Spleen (tissue), 11 donors: ENCODE results near the gene HIP1. TPM values are rescaled to one million over a fixed set of nuclear protein-coding genes. Genes with fewer than 3 reads are reported as not detected.

Experiments used
- DNase-seq: peaks from one replicate; pipeline ENCODE4 v3.0.0-alpha.2; 2020
- H3K27ac ChIP-seq, 8 donors: fragments of 200-600 bp; sonication (generic) in 7 of 8; 1 replicate in 4 of 8; 2 replicates in 4 of 8; pipeline versions ENCODE4 v1.5.0 to v1.8.0; 2016 to 2021; ENCODE audit warnings: inconsistent platforms in 4 of 8, mild to moderate bottlenecking in 4 of 8, moderate library complexity in 1 of 8
- H3K27me3 ChIP-seq, 7 donors: fragments of 200-600 bp; sonication (generic) in 6 of 7; replicated peaks in 1 of 7; 1 replicate in 4 of 7; 2 replicates in 3 of 7; pipeline versions ENCODE4 v1.5.0 to v1.8.0; 2016 to 2021; ENCODE audit warnings: inconsistent platforms in 3 of 7, mild to moderate bottlenecking in 1 of 7
- H3K36me3 ChIP-seq, 6 donors: fragments of 200-600 bp; sonication (generic) in 5 of 6; 1 replicate in 4 of 6; 2 replicates in 2 of 6; pipeline versions ENCODE4 v1.5.0 to v1.8.0; 2016 to 2021; ENCODE audit warnings: inconsistent platforms in 2 of 6
- H3K4me1 ChIP-seq, 6 donors: fragments of 200-600 bp; sonication (generic) in 5 of 6; 1 replicate in 3 of 6; 2 replicates in 3 of 6; pipeline versions ENCODE4 v1.5.0 to v1.8.0; 2016 to 2021; ENCODE audit warnings: inconsistent platforms in 3 of 6
- H3K4me3 ChIP-seq, 8 donors: fragments of 200-600 bp; sonication (generic) in 7 of 8; 1 replicate in 4 of 8; 2 replicates in 4 of 8; pipeline versions ENCODE4 v1.5.0 to v1.8.0; 2016 to 2021; ENCODE audit warnings: inconsistent platforms in 4 of 8, mild to moderate bottlenecking in 4 of 8, moderate library complexity in 2 of 8
- H3K9me3 ChIP-seq, 8 donors: fragments of 200-600 bp; sonication (generic) in 7 of 8; 1 replicate in 4 of 8; 2 replicates in 4 of 8; pipeline versions ENCODE4 v1.5.0 to v1.8.0; 2016 to 2021; ENCODE audit warnings: inconsistent platforms in 4 of 8
- CTCF ChIP-seq, 11 experiments: fragments of 200-600 bp in 7 of 11; fragments of 450-650 bp in 4 of 11; sonication (generic) in 4 of 11; IDR thresholded peaks in 8 of 11; conservative IDR thresholded peaks in 3 of 11; 1 replicate in 7 of 11; 2 replicates in 4 of 11; pipeline versions ENCODE4 v1.4.0 to v1.8.0; 2016 to 2021; ENCODE audit warnings: antibody characterized with exemption in 11 of 11, inconsistent platforms in 4 of 11, mild to moderate bottlenecking in 1 of 11
- POLR2A ChIP-seq, 3 donors: fragments of 450-650 bp; IDR thresholded peaks; one replicate each; pipeline ENCODE4 v1.5.1; 2017; ENCODE audit warnings: antibody characterized with exemption in 3 of 3, mild to moderate bottlenecking in 1 of 3
- POLR2AphosphoS5 ChIP-seq, 3 donors: sonication (generic); formaldehyde crosslinking; IDR thresholded peaks; one replicate each; pipeline ENCODE4 v1.5.1; 2017; ENCODE audit warnings: antibody characterized with exemption in 3 of 3
- WGBS, 5 donors: extraction: QIAGEN DNeasy Blood & Tissue Kit in 3 of 5; methylation state at CpG; one replicate each; pipeline versions ENCODE4 v1.1.5 to v1.1.7; 2013 to 2018; 5-methylcytosine and 5-hydroxymethylcytosine counted together
- intact Hi-C: fragments of 100-400 bp; cut with DNase I; formaldehyde crosslinking; loops from one replicate; pipeline ENCODE4 v1.15.0; 2023; ENCODE audit warnings: low total_unique reads
- polyA plus RNA-seq, 3 donors: library from polyadenylated mRNA; stranded (reverse); fragments of 200-250 nt; gene quantifications; one replicate each; pipeline ENCODE4 v1.2.1, GENCODE V29; 2013
- total RNA-seq, 7 donors: library from RNA; depleted of rRNA in 3 of 7; stranded (reverse); fragments of >200 nt in 3 of 7; fragmentation: NEBNext Ultra II Directional in 4 of 7; extraction: Animal tissue kit (Norgen Biotek cat#: 25700) in 4 of 7; gene quantifications; one replicate each; pipeline versions ENCODE4 v1.1.0 to v1.2.1, GENCODE V29; 2016 to 2021
- donor health status: healthy with polysubstance abuse.
- donor health status: DM: no; HTN: no; CAD: no; lungs with moderate emphysema.
- donor health status: DM: no; HTN: no; CAD: no.
- donor health status: Bipolar disorder and iron deficiency.
- donor health status: healthy.
- donor health status: DM: no; HTN: no; CAD: no.
- donor health status: DM: yes; HTN: yes; CAD: no.

HIP1 gene
- total and polyA plus RNA-seq, 10 donors = 3.4 to 52.6 (median 35.1) TPM

GRCh38 chr7:75756991-75757676 lies 18.4 kb upstream of the HIP1 start:
- no peaks in the 10 kb centered on the region for H3K36me3 ChIP-seq
- peaks cover 0 to 4% (median 1%) of the 10 kb centered on the region in 6 donors for H3K4me1 ChIP-seq
- intact Hi-C loops = no loop called here
- no peaks in the 10 kb centered on the region for H3K27me3 ChIP-seq
- no peak for DNase-seq
- no peaks in the 10 kb centered on the region for H3K9me3 ChIP-seq
- no peak overlapping the region for H3K4me3 ChIP-seq
- 75 to 86% (median 84%) methylated on average over 6 of the region's 6 CpGs for WGBS, 5 donors
- no peak overlapping the region for H3K27ac ChIP-seq
- TF ChIP-seq POLR2AphosphoS5 (IDR thresholded peaks at IDR 0.05) (no peak), CTCF (IDR thresholded peaks at IDR 0.05 in 8 of 11, conservative IDR thresholded peaks at IDR 0.05 in 3 of 11) (peak in 10 of 11 experiments; percentile 7 to 61 (median 41))

GRCh38 chr7:75756206-75756990 lies 17.7 kb upstream of the HIP1 start:
- intact Hi-C loops = no loop called here
- Histone ChIP-seq H3K9me3 (no peaks in the 10 kb centered on the region), H3K36me3 (no peaks in the 10 kb centered on the region), H3K27me3 (no peaks in the 10 kb centered on the region), H3K27ac (no peak overlapping the region), H3K4me3 (no peak overlapping the region), H3K4me1 (no peaks in the 10 kb centered on the region)
- 80 to 84% (median 80%) methylated on average over 10 of the region's 10 CpGs for WGBS, 5 donors
- TF ChIP-seq CTCF (IDR thresholded peaks at IDR 0.05 in 8 of 11, conservative IDR thresholded peaks at IDR 0.05 in 3 of 11) (no peak), POLR2A (IDR thresholded peaks at IDR 0.05) (no peak), POLR2AphosphoS5 (IDR thresholded peaks at IDR 0.05) (no peak)
- DNase-seq = no peak

- WGBS, 5 donors = 58 to 72% (median 63%) methylated on average over 4 of the region's 4 CpGs
- Histone ChIP-seq H3K4me1 (peaks cover 9 to 31% (median 23%) of the 10 kb centered on the region in 6 donors), H3K27ac (no peak overlapping the region), H3K27me3 (no peaks in the 10 kb centered on the region), H3K36me3 (no peaks in the 10 kb centered on the region), H3K9me3 (no peaks in the 10 kb centered on the region), H3K4me3 (no peak overlapping the region)
- no peak for DNase-seq
- TF ChIP-seq POLR2A (IDR thresholded peaks at IDR 0.05) (no peak), CTCF (IDR thresholded peaks at IDR 0.05 in 8 of 11, conservative IDR thresholded peaks at IDR 0.05 in 3 of 11) (no peak), POLR2AphosphoS5 (IDR thresholded peaks at IDR 0.05) (no peak)
- intact Hi-C loops = no loop called here
Observed at GRCh38 chr7:75743455-75743859, 4.7 kb upstream of the HIP1 start.

GRCh38 chr7:75740846-75741497 lies 2.2 kb upstream of the HIP1 start:
- H3K36me3 ChIP-seq = no peaks in the 10 kb centered on the region
- H3K4me1 ChIP-seq = peaks cover 15 to 52% (median 39%) of the 10 kb centered on the region in 6 donors
- intact Hi-C loops = no loop called here
- DNase-seq = no peak
- no peaks in the 10 kb centered on the region for H3K9me3 ChIP-seq
- no peak for TF ChIP-seq POLR2AphosphoS5 (IDR thresholded peaks at IDR 0.05)
- TF ChIP-seq POLR2A (IDR thresholded peaks at IDR 0.05) = no peak
- TF ChIP-seq CTCF (IDR thresholded peaks at IDR 0.05 in 8 of 11, conservative IDR thresholded peaks at IDR 0.05 in 3 of 11) = no peak
- no peaks in the 10 kb centered on the region for H3K27me3 ChIP-seq
- H3K4me3 ChIP-seq = peak overlapping the region in 1 of 8 donors; percentile 34
- 27 to 38% (median 31%) methylated on average over 13 of the region's 13 CpGs for WGBS, 5 donors
- peak overlapping the region in 6 of 8 donors; percentile 7 to 96 (median 92) for H3K27ac ChIP-seq
